Esophagus muscularis mucosa (tissue), 3 donors: Measurements from ENCODE around the gene NKD2.

Source experiments
- EP300 ChIP-seq: sonication (generic); formaldehyde crosslinking; IDR thresholded peaks from one replicate; pipeline ENCODE4 v1.6.1; 2017; ENCODE audit warnings: antibody characterized with exemption
- POLR2A ChIP-seq: fragments of 450-650 bp; IDR thresholded peaks from one replicate; pipeline ENCODE4 v1.6.1; 2017; ENCODE audit warnings: antibody characterized with exemption, moderate library complexity, mild to moderate bottlenecking, low read depth
- POLR2AphosphoS5 ChIP-seq, 2 donors: sonication (generic); formaldehyde crosslinking; IDR thresholded peaks; one replicate each; pipeline ENCODE4 v1.6.1; 2017; ENCODE audit warnings: antibody characterized with exemption in 2 of 2

DNA sequence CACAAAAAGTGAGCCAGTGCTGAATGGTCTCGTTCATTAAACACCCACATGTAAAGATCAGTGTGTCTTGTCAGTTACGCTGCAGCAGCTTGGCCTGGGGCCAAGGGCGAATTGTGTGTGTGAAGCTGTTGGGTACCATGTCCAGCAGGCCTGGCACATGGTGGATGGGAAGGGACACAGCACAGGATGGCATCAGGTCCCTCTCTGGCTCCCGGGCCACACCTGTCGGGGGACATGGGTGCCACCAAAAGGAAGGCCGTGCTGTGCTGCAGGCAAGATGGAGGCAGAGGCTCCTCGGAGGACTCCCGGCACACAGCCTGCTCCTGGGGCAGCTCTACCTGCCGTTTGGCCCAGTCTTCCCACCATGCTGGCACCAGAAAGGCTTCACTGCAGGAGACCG is 32.0 kb downstream of the NKD2 start:
- TF ChIP-seq POLR2AphosphoS5 (IDR thresholded peaks at IDR 0.05) (no peak), POLR2A (no peak), EP300 (no peak)
